Upper lobe of left lung (tissue), 6 donors: ENCODE results near the gene EIF5A. TPM values are rescaled to one million over a fixed set of nuclear protein-coding genes. Genes with fewer than 3 reads are reported as not detected.

ENCODE experiments used
- ATAC-seq, 2 donors: fragments of 200-7000 bp; cut with Tn5 transposase; one replicate each; pipeline ENCODE4 v1.9.1; 2022; ENCODE audit warnings: mild to moderate bottlenecking in 2 of 2, moderate library complexity in 2 of 2; ENCODE audit not compliant: low FRiP score in 2 of 2
- DNase-seq, 2 donors: peaks; one replicate each; pipeline ENCODE4 v3.0.0-alpha.2; 2019 to 2020
- H3K27ac ChIP-seq, 4 donors: fragments of 200-600 bp; sonication (generic); one replicate each; pipeline ENCODE4 v1.5.1; 2016 to 2019
- H3K27me3 ChIP-seq, 4 donors: fragments of 200-600 bp; sonication (generic); one replicate each; pipeline ENCODE4 v1.5.1; 2017 to 2019
- H3K36me3 ChIP-seq, 4 donors: fragments of 200-600 bp; sonication (generic); one replicate each; pipeline ENCODE4 v1.5.1; 2016 to 2019
- H3K4me1 ChIP-seq, 4 donors: fragments of 200-600 bp; sonication (generic); one replicate each; pipeline ENCODE4 v1.5.1; 2018 to 2019
- H3K4me3 ChIP-seq, 4 donors: fragments of 200-600 bp; sonication (generic); one replicate each; pipeline ENCODE4 v1.5.1; 2017 to 2019; ENCODE audit warnings: mild to moderate bottlenecking in 2 of 4, moderate library complexity in 1 of 4
- H3K9me3 ChIP-seq, 4 donors: fragments of 200-600 bp; sonication (generic); one replicate each; pipeline ENCODE4 v1.5.1; 2018 to 2019
- CTCF ChIP-seq, 6 experiments: fragments of 450-650 bp in 4 of 6; fragments of 200-600 bp in 2 of 6; sonication (generic) in 2 of 6; IDR thresholded peaks; one replicate each; pipeline ENCODE4 v1.5.1; 2016 to 2019; ENCODE audit warnings: antibody characterized with exemption in 6 of 6
- EP300 ChIP-seq, 4 donors: sonication (generic); formaldehyde crosslinking; IDR thresholded peaks; one replicate each; pipeline ENCODE4 v1.5.1; 2017; ENCODE audit warnings: antibody characterized with exemption in 4 of 4, control low read depth in 2 of 4
- POLR2A ChIP-seq, 4 donors: fragments of 450-650 bp; IDR thresholded peaks; one replicate each; pipeline ENCODE4 v1.5.1; 2016 to 2017; ENCODE audit warnings: antibody characterized with exemption in 4 of 4, mild to moderate bottlenecking in 2 of 4
- POLR2AphosphoS5 ChIP-seq, 2 donors: sonication (generic); formaldehyde crosslinking; IDR thresholded peaks; one replicate each; pipeline ENCODE4 v1.5.1; 2017; ENCODE audit warnings: antibody characterized with exemption in 2 of 2
- WGBS, 2 donors: methylation state at CpG; one replicate each; pipeline ENCODE4 v1.1.5; 2017 to 2018; 5-methylcytosine and 5-hydroxymethylcytosine counted together
- total RNA-seq, 6 donors: library from RNA; depleted of rRNA in 4 of 6; stranded (reverse); fragments of >200 nt in 4 of 6; gene quantifications; one replicate each; pipeline versions ENCODE4 v1.1.0 to v1.2.1, GENCODE V29; 2016 to 2021
- donor health status: DM: no; HTN: no; CAD: no; lungs with moderate emphysema.
- donor health status: DM: no; HTN: yes; CAD: no; lungs with severe emphysema.

EIF5A gene
- total RNA-seq, 6 donors from 2014 or later = 84.9 to 303 (median 207) TPM

- WGBS, 2 donors = 73 to 75% methylated on average over 19 of the region's 19 CpGs
Measured at GRCh38 chr17:7348478-7349242, 41.2 kb downstream of the EIF5A start.

GRCh38 chr17:7351665-7352502, 44.5 kb downstream of the EIF5A start, which contains the start of gene KCTD11:
TSS of gene KCTD11 (plus strand) at chr17:7352162.
- peaks cover 0 to 3% (median 0%) of the 10 kb centered on the region in 4 donors for H3K36me3 ChIP-seq
- peak within 1 kb of the TSS; percentile 95 to 99 (median 96) for H3K27ac ChIP-seq
- peak within 1 kb of the TSS; percentile 65 to 88 (median 68) for H3K4me3 ChIP-seq
- DNase-seq = peak; percentile 93 to 99
- no peaks in the 10 kb centered on the region for H3K27me3 ChIP-seq
- peaks cover 36 to 60% (median 46%) of the 10 kb centered on the region in 4 donors for H3K4me1 ChIP-seq
- TF ChIP-seq POLR2A (IDR thresholded peaks at IDR 0.05) = peak in 2 of 4 donors; percentile 13 to 81
- TF ChIP-seq CTCF (IDR thresholded peaks at IDR 0.05) = peak in 3 of 6 experiments; percentile 33 to 69 (median 62)
- peak; percentile 61 to 87 for TF ChIP-seq POLR2AphosphoS5 (IDR thresholded peaks at IDR 0.05)
- TF ChIP-seq EP300 (IDR thresholded peaks at IDR 0.05) = peak in 1 of 4 donors; percentile 14
- ATAC-seq = peak; percentile 82 to 90
- H3K9me3 ChIP-seq = no peaks in the 10 kb centered on the region
- WGBS, 2 donors = 0% methylated on average over 3 to 5 of the region's 91 CpGs

More at GRCh38 chr17:7348478-7349242, 41.2 kb downstream of the EIF5A start:
- Histone ChIP-seq H3K36me3 (peaks cover 0 to 3% (median 0%) of the 10 kb centered on the region in 4 donors), H3K27ac (no peak overlapping the region), H3K4me3 (no peak overlapping the region), H3K9me3 (no peaks in the 10 kb centered on the region), H3K4me1 (peaks cover 32 to 39% (median 36%) of the 10 kb centered on the region in 4 donors), H3K27me3 (no peaks in the 10 kb centered on the region)
- DNase-seq (no peak), ATAC-seq (no peak)
- no peak for TF ChIP-seq CTCF (IDR thresholded peaks at IDR 0.05)
- no peak for TF ChIP-seq POLR2A (IDR thresholded peaks at IDR 0.05)
- no peak for TF ChIP-seq EP300 (IDR thresholded peaks at IDR 0.05)
- no peak for TF ChIP-seq POLR2AphosphoS5 (IDR thresholded peaks at IDR 0.05)

- Histone ChIP-seq H3K4me1 (peaks cover 36 to 60% (median 46%) of the 10 kb centered on the region in 4 donors), H3K27me3 (no peaks in the 10 kb centered on the region), H3K27ac (peak overlapping the region; percentile 95 to 99 (median 96)), H3K36me3 (no peaks in the 10 kb centered on the region), H3K4me3 (peak overlapping the region; percentile 65 to 88 (median 68)), H3K9me3 (no peaks in the 10 kb centered on the region)
- 20% methylated on average over 10 of the region's 10 CpGs for WGBS, 2 donors
- no peak for ATAC-seq
- peak in 3 of 6 experiments; percentile 32 to 49 (median 32) for TF ChIP-seq CTCF (IDR thresholded peaks at IDR 0.05)
- no peak for TF ChIP-seq EP300 (IDR thresholded peaks at IDR 0.05)
- TF ChIP-seq POLR2AphosphoS5 (IDR thresholded peaks at IDR 0.05) = no peak
- DNase-seq = no peak
Measured at GRCh38 chr17:7352503-7352889, 45.1 kb downstream of the EIF5A start.

- DNase-seq (peak in 1 of 2 donors; percentile 76), ATAC-seq (no peak)
- Histone ChIP-seq H3K36me3 (no peaks in the 10 kb centered on the region), H3K9me3 (no peaks in the 10 kb centered on the region), H3K27ac (peak overlapping the region in 3 of 4 donors; percentile 95 to 99 (median 95)), H3K4me3 (peak overlapping the region in 3 of 4 donors; percentile 65 to 88 (median 69)), H3K27me3 (no peaks in the 10 kb centered on the region), H3K4me1 (peaks cover 36 to 60% (median 46%) of the 10 kb centered on the region in 4 donors)
- no peak for TF ChIP-seq CTCF (IDR thresholded peaks at IDR 0.05)
- TF ChIP-seq POLR2A (IDR thresholded peaks at IDR 0.05) = no peak
- TF ChIP-seq POLR2AphosphoS5 (IDR thresholded peaks at IDR 0.05) = no peak
- no peak for TF ChIP-seq EP300 (IDR thresholded peaks at IDR 0.05)
- 92 to 96% methylated on average over 14 to 37 of the region's 37 CpGs for WGBS, 2 donors
Measured at GRCh38 chr17:7352910-7353635, 45.6 kb downstream of the EIF5A start.
